ENCODE results near the gene RSPO3. TPM values are rescaled to one million over a fixed set of nuclear protein-coding genes. Genes with fewer than 3 reads are reported as not detected.

Gene RSPO3
- total RNA-seq, 1 donor from 2014 or later = 0.27 TPM

DNA sequence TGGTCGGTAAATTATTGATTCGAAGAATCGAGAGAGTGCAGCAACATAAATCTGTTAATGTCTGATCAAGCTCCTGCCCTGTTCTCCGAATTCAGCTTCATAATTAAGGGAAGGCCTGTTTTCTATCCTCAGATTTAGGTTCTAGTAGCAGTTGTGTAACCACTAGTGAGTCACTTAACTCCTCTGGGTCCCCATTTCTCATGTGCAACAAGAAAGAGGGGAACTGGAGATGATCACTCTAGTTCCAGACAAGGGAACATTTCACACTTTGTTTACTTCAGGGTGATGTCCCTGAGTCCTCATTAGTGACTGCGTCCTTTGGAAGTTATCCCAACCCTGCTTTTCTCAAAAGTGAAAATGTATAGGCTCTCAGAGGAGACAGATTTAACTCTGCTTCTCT is 80.1 kb downstream of the RSPO3 start:
- Histone ChIP-seq H3K27me3 (ENCODE audit: low read depth) (no peaks in the 10 kb centered on the region), H3K36me3 (no peaks in the 10 kb centered on the region), H3K27ac (replicated peaks) (peak overlapping the region; percentile 57), H3K4me1 (no peaks in the 10 kb centered on the region), H3K4me3 (no peak overlapping the region), H3K9me3 (replicated peaks) (no peaks in the 10 kb centered on the region)
- no peak for DNase-seq
- no peak for TF ChIP-seq CTCF (IDR thresholded peaks at IDR 0.05; ENCODE audit: borderline replicate concordance)
- intact Hi-C loops (cut with micrococcal nuclease) = no loop called here

DNA sequence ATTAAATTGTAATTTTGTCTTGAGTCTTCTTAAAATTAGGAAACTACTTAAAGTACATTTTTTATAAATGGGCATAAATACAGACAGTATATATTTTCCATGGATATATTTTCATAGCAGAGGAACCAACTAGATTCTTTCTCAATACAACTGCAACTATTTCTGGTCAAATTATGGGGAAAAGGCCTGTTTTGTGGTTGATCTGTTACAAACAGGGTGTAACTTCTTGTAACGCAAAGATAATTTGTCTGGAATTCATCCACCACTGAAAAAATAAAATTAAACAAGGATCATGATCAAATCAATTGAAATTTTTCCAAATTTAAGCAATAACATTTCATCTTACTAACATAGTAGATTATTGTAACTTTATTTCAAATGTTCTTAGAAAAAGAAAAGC is 81.0 kb downstream of the RSPO3 start:
- no peaks in the 10 kb centered on the region for H3K9me3 ChIP-seq (replicated peaks)
- H3K27ac ChIP-seq (replicated peaks) = no peak overlapping the region
- no peak for TF ChIP-seq CTCF (IDR thresholded peaks at IDR 0.05; ENCODE audit: borderline replicate concordance)
- H3K36me3 ChIP-seq = no peaks in the 10 kb centered on the region
- H3K4me1 ChIP-seq = no peaks in the 10 kb centered on the region
- H3K27me3 ChIP-seq (ENCODE audit: low read depth) = no peaks in the 10 kb centered on the region
- H3K4me3 ChIP-seq = no peak overlapping the region
- DNase-seq = no peak
- intact Hi-C loops (cut with micrococcal nuclease) = no loop called here

DNA sequence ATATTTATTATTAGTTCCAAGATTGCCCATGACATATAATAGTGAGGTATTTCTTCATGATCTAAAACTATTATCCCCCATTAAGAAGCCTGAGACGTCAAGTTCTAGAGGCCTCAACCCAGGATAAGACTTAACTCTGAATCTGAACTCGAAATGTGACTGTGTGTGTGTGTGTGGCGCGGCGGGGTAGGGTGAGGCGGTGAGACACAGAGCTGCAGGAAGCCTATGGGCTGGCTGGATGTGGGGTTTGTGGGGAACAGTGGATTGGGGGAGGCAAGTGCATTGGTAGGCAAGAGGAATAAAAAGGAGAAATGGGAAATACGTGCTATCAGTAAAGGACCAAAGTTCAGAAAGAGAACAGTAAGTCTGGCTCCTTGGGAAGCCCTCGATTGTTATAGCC is 81.6 kb downstream of the RSPO3 start:
- no peak overlapping the region for H3K27ac ChIP-seq (replicated peaks)
- H3K9me3 ChIP-seq (replicated peaks) = no peaks in the 10 kb centered on the region
- no peak overlapping the region for H3K4me3 ChIP-seq
- no peaks in the 10 kb centered on the region for H3K36me3 ChIP-seq
- no peak for TF ChIP-seq CTCF (IDR thresholded peaks at IDR 0.05; ENCODE audit: borderline replicate concordance)
- intact Hi-C loops (cut with micrococcal nuclease) = no loop called here
- no peaks in the 10 kb centered on the region for H3K4me1 ChIP-seq
- DNase-seq = no peak
- H3K27me3 ChIP-seq (ENCODE audit: low read depth) = no peaks in the 10 kb centered on the region

DNA sequence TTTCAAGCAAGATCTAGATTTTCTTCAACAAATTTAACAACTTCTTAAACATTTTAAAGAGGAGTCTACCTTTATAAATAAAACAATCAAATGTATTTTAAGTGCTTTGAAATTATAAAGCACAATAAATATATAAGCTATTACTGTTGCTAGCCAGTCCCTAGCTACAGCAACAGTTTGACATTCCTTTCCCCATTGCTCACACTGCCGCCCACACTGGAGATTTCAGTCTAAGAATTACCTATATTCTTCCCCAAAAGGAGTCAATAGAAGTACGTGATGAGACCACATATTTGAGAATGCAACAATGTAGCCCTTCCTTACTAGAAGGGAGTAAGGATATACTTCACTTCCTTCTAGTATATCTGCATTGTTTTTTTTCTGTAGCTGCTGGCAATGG is 82.8 kb downstream of the RSPO3 start:
- no peak for DNase-seq
- no peaks in the 10 kb centered on the region for H3K36me3 ChIP-seq
- H3K27ac ChIP-seq (replicated peaks) = no peak overlapping the region
- H3K4me1 ChIP-seq = no peaks in the 10 kb centered on the region
- no peaks in the 10 kb centered on the region for H3K27me3 ChIP-seq (ENCODE audit: low read depth)
- intact Hi-C loops (cut with micrococcal nuclease) = no loop called here
- H3K4me3 ChIP-seq = no peak overlapping the region
- no peaks in the 10 kb centered on the region for H3K9me3 ChIP-seq (replicated peaks)
- TF ChIP-seq CTCF (IDR thresholded peaks at IDR 0.05; ENCODE audit: borderline replicate concordance) = no peak

- Histone ChIP-seq H3K4me1 (no peaks in the 10 kb centered on the region), H3K27ac (replicated peaks) (no peak overlapping the region), H3K36me3 (no peaks in the 10 kb centered on the region), H3K9me3 (replicated peaks) (no peaks in the 10 kb centered on the region), H3K27me3 (ENCODE audit: low read depth) (no peaks in the 10 kb centered on the region), H3K4me3 (no peak overlapping the region)
- TF ChIP-seq CTCF (IDR thresholded peaks at IDR 0.05; ENCODE audit: borderline replicate concordance) = no peak
- intact Hi-C loops (cut with micrococcal nuclease) = no loop called here
- no peak for DNase-seq
These were observed 84.2 kb downstream of the RSPO3 start for GRCh38 chr6:127202676-127203075.

DNA sequence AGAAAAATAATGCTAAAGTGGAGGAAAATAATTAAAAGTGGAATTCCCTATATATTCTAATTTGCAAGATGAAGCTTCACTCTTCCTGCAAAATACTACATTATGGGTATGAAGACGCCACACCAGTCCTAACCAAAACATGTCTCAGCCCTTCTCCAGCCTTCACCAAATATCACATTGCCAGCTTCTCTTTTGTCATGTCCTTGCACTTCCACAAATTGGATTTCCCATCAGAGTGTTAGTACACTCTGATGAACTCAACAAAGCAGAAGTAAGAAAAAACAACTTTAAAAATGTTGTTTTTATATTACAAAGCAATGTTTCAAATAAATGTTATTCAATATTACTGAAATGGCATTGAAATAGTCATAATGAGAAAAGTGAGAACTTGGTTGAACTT is 85.8 kb downstream of the RSPO3 start:
- intact Hi-C loops (cut with micrococcal nuclease) = no loop called here
- Histone ChIP-seq H3K27me3 (ENCODE audit: low read depth) (no peaks in the 10 kb centered on the region), H3K4me1 (no peaks in the 10 kb centered on the region), H3K36me3 (no peaks in the 10 kb centered on the region), H3K27ac (replicated peaks) (no peak overlapping the region), H3K4me3 (no peak overlapping the region), H3K9me3 (replicated peaks) (no peaks in the 10 kb centered on the region)
- no peak for DNase-seq
- TF ChIP-seq CTCF (IDR thresholded peaks at IDR 0.05; ENCODE audit: borderline replicate concordance) = no peak

Data from left ventricle myocardium inferior (tissue), 1 donor.